GM19043 (cell line): ENCODE data around the gene TMEM41A.

Source experiments
- ATAC-seq: cut with Tn5 transposase; IDR thresholded peaks from one replicate; pipeline ENCODE4 v1.9.1; 2021; ENCODE audit warnings: low read depth; ENCODE audit not compliant: unreplicated experiment

TMEM41A gene

DNA sequence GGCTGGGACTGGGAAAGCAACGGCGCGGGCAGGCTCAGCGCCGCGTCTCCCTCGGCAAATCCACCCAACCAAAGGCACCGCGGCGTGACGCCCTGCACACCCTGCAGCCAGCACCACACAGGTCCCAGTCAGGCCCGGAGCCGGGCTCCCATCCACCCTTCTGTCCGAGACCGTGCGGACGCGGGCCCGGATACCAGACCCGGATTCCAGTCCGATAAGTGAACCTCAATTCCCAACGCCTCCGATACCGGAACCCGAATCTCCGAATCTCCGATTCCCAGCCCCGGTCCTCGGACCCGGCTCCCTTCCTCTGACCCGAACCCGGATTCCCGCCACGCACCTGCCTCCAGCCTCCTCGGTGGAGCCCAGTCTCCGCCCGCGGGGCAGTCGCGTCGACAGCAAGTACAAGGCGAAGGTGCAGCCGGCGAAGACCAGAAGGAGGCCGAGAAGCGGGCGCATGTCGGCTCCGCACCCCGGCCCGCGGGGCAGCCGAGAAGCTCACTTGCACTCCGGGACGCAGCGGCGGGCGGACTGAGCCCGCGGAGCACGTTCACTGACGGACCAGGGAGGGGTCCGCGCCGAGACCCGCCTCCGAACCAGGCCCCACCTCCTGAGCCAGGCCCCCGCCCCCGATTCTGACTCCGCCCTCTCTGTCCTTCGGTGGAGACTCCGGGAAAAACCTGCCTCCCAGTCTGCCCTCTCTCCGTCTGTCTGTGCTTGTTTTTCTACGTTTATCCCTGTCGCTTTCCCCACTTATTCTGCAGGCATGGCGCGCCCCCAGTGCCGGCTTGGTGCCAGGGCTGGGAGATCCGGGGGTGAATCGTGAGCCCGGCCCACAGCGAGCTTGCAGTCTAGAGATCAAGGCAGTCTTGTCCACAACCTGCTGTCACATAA is at the start of gene TMEM41A:
Gene TMEM41A, minus strand, starts transcription at position 533 of the 894 bp plus-strand sequence. Its CDS starts 74 bp downstream, at position 459.
- peak; percentile 97 for ATAC-seq

DNA sequence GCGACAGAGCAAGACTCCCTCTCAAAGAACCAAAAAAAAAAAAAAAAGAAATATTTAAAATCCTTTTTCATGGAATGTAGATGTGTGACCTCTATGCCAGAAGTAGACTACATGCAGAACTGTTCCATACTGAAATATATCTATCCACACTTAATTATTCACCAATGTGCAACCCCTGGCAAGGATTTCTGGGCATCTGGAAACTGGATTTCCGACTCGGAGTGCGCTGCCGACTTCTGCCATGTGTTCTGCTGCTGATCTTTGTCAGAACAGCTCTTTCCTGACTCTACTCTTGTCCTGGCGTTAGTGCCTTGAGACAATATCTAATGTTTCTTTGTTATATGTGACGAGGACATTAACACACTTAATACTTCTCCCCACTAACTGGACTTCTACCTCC is 41.9 kb upstream of the TMEM41A start:
- ATAC-seq: no peak

DNA sequence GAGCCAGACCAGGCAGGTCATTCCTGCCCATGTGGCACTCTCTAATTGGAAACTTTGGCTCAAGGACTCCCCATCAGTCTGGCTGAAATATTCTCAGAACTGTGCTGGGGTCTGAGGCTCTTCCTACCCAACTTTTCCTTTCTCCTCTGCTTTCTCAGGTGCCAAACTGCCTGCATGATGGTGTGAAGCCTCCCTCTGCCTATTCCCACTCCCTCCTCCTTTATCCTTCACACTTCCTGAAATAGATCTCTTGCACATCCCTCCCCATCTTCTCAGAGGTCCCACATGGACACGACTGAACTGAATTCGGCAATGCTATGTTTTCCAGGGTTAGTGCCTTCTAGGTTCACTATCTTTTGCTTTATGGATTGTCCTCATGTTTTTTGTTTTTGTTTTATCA is 41.1 kb upstream of the TMEM41A start:
- no peak for ATAC-seq

DNA sequence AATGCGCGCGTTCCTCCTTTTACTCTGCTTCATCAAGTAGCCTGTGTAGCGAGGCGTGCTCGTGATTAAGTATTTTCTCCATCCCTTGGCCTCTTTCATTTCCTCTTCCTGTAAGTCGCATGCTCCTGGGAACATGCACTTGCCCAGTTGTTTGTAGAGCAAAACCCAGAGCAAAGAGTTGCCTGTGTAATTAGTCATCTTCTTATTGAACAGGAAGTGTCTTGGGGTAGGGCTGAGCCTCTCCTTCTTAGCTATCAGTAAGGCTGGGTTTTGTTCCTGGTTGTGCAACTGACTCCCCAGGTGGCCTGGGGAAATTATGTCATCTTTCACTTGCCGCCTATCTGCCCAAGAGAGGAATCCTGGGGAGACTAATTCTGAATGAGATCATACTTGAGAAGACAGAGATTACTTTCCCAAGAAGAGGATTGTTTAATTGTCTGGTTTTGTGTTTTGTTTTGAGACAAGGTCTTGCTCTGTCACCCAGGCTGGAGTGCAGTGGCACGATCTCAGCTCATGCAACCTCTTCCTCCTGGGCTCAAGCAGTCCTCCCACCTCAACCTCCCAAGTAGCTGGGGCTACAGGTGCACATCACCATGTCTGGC is 38.6 kb upstream of the TMEM41A start:
- peak; percentile 99 for ATAC-seq

DNA sequence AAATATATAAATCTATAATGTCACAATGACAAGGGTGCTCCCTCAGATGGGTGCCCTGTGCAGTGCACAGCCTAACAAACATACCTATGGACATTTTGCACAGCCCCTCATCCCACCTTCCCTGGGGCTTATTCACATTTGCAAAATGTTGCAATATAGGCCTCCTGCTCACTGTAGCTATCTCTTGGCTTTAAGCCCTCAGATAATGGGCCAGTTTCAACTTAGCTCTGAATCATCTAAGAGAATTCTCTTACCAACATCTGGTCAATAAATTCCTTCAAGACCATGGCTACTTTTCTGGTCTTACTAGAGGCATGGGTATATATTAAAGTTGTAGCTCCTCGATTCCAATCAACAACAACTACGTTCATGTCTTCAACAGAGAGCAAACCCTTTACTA is 35.7 kb upstream of the TMEM41A start:
- no peak for ATAC-seq

DNA sequence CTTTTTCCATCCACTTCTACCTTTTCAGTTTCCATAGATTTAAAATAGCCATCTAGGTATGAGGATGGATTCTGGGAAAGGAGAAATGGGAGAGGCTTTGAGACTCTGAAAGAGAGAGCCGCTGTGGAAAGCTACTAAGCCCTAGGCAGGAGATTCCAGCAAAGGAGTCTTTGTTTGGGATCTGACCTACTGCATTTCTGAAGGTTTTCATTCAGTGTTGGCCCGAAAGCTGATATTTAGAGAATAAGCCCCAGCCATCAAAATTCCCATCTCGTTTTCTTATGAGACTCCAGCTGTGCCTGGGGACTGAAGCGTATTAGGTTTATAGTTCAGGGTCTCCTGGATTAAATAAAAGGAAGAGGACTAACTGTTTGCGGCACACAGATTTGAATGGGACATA is 34.1 kb upstream of the TMEM41A start:
- no peak for ATAC-seq

DNA sequence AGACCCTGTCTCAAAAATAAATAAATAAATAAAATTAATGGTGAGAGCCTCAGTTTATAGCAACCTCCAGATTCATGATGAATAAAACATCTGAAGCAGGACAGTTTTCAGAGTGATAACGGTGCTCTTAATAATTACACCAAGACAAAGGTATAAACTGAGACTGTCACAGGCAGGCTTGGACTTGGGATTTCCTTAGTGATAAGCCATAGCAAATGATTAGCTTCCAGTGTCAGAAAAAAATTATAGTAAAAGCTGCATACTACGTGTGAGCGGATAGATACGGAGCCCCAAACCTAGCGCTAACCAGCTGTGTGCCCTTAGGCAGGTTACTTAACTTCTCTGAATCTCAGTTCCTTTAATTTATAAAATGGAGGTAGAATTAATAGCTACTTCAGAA is 32.0 kb upstream of the TMEM41A start:
- no peak for ATAC-seq

DNA sequence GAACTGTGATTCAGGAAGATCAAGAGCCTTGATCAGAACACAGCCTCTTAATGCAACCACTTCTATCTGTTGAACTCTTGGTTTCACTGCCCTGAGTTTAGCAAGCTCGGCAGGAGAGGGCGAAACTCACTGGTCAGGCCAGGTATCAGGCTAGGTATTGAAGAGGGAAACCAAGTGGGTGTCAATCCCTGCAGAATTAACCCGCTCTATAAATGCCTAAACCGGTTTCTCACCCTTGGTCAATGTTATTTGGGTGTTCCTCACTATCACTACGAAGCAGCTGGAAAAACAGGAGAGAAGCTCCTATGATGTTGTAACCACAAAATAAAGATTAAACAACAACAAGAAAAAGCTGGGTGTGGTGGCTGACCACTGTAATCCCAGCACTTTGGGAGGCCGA is 29.7 kb upstream of the TMEM41A start:
- no peak for ATAC-seq

DNA sequence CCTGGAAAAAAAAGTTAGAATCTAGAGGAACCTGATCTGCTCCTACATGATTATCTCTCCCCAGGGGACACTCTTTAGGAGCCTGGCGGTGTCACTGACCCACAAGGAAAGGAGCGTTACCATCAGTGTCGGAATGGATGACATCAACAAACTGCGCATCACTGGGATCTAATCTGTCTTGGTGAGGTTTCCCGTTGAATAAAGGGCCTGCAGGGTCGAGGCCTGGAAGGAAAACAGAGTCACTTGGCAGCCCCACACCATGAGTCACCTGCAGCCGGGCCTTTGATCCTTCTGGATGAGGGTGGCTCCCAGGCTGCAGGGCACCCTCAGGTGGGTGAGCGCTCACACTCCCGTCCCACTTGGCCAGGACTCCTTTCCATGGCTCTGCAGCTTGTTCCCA is 28.5 kb upstream of the TMEM41A start:
- no peak for ATAC-seq

DNA sequence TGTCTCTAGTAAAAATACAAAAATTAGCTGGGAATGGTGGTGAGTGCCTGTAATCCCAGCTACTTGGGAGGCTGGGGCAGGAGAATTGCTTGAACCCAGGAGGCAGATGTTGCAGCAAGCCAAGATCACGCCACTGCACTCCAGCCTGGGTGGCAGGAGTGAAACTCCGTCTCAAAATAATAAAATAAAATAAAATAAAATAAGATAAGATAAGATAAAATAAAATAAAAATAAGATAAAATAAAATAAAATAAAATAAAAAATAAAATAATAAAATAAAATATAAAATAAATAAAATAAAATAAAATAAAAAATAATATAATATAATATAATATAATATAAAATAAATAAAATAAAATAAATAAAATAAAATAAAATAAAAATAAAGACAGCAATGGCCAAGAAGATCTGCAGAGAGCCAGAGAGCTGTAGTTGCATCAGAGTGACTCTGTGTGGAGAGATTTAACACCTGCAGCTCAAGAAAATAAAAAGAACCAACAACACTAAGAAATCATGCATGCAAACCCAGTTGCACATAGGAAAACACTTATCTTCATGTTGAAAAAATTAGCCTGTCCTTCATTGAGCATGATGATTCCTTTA is 27.6 kb upstream of the TMEM41A start:
- ATAC-seq: no peak

DNA sequence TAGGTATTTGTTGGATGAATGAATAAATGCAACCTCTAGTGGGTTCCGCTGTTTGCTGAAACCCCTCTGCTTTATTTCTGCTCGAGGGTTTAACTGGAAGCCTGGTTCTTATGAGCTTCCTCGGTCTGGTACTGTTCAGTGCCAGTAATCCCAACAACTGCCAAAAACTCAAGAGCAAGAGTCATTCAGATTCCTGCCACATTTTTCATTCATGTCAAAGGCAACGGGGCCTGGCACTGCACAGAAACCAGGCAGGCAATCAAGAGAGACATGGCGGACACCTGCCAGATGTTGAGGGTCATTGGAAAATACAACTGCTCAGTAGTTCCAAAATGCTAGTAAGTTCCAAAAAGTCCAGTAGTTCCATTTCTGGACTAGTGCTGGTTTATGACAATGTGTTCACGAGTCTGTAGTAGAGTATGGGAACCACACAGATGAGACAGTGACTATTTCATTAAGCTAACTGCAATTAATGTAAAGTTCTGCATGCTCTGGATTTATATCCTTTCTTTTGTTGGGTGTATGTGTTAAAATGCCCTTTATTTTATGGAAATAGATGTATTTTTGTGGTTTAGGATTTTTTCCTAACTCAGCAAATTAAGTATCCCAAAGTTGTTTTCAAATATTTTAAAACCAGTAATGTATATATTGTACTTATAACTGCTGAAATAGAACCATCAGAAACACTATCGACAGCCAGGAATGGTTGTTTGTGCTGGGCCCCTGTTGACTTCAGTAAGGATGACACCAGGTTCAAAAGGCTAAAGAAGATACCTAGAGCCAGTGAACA is 22.7 kb upstream of the TMEM41A start:
- no peak for ATAC-seq

DNA sequence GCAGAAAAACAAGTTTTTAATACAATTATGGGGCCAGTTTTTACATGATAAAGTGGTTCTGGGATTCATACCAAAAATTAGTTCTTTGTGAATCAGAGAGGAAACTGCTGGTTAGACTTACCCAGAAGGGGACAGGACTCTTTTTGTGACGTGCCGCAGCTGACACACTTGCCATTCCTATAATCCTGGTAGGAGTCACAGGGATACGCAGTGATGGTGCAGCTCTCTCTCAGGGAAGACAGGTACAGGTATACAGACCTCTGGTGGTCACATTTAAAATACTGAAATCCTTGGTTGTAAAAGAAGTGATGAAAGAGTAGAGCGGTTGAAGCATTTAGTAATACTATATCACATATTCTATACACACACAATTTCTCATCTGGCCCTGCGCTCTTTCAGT is 20.2 kb upstream of the TMEM41A start:
- ATAC-seq: no peak

DNA sequence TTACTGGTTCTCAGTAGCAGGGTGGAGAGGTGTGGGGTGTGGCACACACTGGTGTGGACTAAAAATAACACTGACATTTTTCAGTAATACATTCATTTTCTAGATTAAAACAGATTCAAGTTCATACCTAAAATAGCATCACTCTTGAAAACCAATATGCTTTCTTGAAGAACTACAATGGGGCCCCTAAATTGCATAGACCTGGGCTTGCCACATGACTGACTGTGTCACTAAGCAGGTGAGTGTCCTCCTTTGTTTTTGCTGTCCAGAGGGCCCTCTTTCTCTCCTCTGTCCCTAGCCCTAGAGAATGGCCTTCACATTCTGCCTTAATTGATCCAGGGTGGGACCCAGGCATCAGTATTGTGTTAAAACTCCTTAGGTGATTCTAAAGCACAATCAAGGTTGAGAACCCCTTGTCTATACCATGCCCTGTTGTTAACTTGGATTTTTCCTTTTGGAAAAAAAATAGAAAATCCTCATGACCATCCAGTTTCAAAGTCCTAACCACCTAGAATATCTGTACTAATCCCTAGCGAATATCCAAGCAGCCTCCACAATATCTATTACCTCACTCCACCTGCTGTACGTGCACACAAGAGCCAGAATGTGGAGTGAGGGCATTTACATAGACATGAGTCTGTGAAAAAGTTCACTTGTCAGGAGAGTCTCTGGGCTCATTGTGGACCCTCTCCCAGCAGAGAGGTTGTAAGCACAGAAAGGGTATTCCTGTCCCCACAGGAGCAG is 18.7 kb upstream of the TMEM41A start:
- ATAC-seq: peak; percentile 49

DNA sequence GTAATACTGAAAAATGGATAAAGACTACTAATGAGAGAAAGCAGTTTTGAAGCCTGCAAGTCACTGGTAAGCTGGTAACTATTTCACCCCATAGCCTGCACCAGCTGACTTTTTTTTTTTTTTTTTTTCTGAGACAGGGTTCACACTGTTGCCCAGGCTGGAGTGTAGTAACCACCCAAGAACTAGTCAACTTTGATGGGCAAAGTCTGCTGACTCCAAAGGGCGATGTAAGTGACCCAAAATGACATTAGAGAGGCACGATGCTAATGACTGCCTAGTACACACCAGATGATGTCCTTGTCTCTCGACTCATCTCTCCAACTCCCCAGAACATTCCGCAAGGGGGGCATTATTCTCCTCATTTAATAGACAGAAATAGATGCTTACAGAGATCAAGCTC is 12.9 kb upstream of the TMEM41A start:
- no peak for ATAC-seq

DNA sequence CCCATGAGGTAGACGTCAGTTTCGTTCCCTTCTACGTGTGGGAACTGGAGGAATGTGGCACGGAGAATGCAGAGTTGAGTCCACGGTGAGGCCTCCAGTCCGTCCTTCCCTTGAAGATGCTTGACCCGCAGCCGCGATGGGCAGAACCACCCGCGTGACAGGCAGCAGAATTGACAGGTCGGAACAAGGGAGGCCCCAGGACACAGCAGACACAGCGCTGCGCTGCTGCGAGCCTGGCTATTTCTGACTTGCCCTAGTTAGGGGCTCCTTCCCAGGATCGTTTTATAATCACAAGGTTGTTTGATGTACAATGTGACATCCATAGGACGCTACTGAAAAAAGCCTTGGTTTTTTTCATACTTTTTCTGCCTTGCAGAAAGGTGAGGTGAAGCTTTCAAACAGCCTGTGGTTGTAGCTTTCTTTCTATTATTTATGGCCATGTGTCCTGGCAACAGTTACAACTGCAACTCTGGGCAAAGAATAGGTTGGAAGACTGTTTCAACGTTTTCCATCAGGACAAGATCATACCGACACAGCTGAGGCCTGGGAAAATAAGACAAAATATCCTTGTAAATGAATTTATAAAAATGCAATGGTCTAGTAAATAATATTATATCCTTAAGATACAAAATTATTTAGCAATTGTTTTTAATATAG is 9.6 kb upstream of the TMEM41A start:
- ATAC-seq: no peak

DNA sequence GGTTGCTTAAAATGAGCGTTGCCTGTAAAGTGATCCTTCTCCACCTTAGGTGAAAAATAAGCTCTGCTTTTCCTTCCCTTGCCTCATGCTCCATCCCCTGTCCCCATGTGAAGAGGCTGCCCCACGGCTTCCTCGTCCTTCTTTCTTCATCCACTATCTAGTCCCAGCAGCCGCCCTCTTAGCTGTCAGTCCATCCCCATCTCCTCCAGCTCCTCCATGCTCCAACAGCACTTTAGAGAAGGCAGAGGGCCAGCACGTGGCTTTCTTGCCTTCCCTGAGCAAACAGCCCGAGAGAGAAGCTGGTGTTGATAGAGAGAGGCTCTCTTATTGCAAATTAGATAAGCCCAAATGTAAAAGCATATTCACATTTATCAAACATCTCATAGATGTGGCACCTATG is 9.0 kb upstream of the TMEM41A start:
- no peak for ATAC-seq

DNA sequence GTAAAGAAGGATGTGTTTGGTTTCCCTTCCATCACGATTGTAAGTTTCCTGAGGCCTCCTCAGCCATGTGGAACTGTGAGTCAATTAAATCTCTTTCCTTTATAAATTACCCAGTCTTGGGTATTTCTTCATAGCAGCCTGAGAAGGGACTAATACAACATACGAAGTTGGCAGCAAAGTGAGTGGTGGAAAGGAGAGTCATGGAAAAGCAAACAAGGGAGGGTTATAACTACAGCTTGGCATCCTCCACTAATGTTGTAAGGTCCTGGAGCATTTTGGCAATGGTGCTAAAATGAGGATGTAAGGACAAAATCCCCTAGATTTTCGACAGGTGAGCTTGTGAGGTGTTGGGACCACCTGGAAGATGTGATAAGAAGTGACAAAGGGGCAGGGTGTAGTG is 5.8 kb upstream of the TMEM41A start:
- ATAC-seq: no peak

DNA sequence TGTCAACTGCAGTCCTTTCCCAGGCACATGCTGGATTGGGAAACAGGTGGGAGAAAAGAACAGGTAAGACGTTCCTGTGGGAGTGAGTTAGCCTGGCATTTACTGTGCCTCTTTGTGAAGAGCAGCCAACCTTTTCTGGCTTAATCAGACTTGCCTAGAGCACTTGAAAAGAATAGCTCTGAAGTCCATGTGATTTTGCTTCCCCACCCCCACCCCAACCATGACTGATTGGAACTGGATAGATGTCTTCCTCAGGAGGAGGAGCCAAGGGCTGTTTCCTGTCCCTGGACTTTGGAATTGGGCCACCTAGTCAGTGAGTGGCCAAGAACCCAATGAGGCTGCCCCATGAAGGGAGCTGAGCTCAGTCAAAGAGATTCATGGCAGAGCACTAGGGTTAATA is 4.7 kb upstream of the TMEM41A start:
- no peak for ATAC-seq

DNA sequence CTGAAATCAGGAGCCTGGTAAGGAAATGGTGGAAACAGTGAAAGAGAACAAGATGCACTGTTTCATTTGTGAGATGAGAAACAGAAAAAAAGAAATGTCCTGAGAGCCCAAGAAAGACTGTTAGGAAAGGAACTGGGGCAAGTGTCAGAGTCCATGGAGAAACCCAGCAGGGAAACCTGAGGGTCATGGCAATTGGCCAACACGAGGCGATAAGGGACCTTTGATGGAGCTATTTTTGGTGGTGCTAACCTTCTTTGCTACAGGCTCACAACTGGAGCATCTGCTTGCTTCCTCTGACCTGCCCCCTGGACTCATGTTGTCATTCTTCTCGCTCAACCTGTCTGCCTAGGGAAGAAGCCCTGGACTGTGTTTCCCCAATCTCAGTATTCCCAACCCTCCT is 4.2 kb upstream of the TMEM41A start:
- no peak for ATAC-seq

DNA sequence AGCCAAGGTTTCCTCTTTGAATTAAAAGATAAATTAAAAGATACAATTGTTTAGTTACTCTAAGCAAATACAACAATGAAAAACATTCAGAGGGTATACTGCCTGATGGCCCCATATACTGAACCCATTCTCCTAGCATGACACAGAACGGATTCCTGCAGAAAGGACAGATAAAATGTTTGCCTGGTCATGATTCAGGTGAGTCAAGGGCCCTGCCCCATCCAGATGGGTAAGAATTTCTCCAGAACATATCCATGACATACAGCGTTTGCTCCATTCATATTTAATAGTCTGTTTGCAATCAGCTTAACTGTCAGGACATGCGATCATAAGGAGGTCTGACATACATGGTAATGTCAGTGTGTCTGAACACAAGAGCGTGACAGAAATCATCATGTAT is 8.6 kb downstream of the TMEM41A start:
- no peak for ATAC-seq
